ENCODE data around the gene CEMIP. TPM values are rescaled to one million over a fixed set of nuclear protein-coding genes. Genes with fewer than 3 reads are reported as not detected.

Gene CEMIP
- total and polyA plus RNA-seq, 2 of the 8 experiments (the other 6 are each of a cell fraction or from before 2014, with no cell fraction given): 0.11 to 0.60 TPM

DNA sequence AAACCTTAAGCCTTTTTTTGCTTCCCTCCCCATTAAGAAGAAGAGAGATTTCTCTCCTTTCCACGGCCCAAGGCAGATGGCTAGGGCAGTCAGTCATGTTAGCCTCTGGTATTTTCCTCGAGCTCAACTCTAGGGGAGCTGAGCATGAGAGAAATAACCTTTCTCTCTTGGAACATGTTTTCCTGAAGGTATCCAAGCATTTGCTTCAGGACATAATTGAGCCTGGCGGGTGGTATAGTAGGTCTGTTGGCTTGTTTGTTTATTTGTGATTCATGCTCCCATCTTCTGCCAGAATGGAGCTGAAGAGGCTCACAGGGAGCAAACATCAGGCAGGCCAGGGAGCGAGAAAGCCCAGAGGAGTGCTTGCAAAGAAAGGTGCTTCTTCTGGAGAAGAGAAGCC is 108.0 kb downstream of the CEMIP start (continued):
- TF ChIP-seq KDM5A (IDR thresholded peaks at IDR 0.05; ENCODE audit: low read length): no peak
